Measurements from ENCODE around the gene STK24. TPM values are rescaled to one million over a fixed set of nuclear protein-coding genes. Genes with fewer than 3 reads are reported as not detected.

The STK24 gene
- polyA plus RNA-seq, 2 of the 4 experiments (the other 2 are of a cell fraction): 46.1 to 55.6 TPM

DNA sequence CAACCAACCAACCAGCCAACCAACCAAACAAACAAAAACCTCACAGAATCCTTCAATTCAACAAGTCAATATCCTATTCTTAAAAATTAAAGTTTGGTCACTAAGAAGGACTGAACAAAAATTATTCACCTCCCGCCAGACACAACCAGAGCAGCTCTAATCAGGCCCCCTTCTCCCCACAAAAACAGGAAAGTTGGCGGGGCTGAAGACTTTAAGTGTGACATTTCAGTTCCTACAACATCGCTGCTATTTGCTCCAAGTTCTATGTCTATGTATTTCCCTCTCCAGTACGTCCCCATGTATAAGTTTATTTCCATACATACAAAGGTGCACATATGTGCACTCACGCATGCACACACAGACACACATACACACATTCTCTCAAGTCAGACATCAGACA lies 32.8 kb upstream of the STK24 start:
- no peaks in the 10 kb centered on the region for H3K9me3 ChIP-seq
- no peaks in the 10 kb centered on the region for H3K4me1 ChIP-seq
- FAIRE-seq (no peak), DNase-seq (ENCODE audit: low read depth in 1 of 2, low spot score in 1 of 2) (no peak), ATAC-seq (no peak)
- 91% methylated on average over 5 of the region's 5 CpGs for WGBS (ENCODE audit: missing lambda C conversion rate)
- H3K4me3 ChIP-seq: no peak overlapping the region
- no peak overlapping the region for H3K4me2 ChIP-seq
- POLR2A ChIA-PET: no interaction called here
- TF ChIP-seq, protein P1, sequence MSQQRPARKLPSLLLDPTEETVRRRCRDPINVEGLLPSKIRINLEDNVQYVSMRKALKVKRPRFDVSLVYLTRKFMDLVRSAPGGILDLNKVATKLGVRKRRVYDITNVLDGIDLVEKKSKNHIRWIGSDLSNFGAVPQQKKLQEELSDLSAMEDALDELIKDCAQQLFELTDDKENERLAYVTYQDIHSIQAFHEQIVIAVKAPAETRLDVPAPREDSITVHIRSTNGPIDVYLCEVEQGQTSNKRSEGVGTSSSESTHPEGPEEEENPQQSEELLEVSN (IDR thresholded peaks at IDR 0.05; ENCODE audit: borderline replicate concordance, low read depth): no peak
- TF ChIP-seq KDM5A (IDR thresholded peaks at IDR 0.05) (no peak), ZSCAN20 (CRISPR knock-in tag; IDR thresholded peaks at IDR 0.05) (no peak), RCOR1 (IDR thresholded peaks at IDR 0.05; ENCODE audit: low read depth, low read length) (no peak), RNF2 (IDR thresholded peaks at IDR 0.05; ENCODE audit: borderline replicate concordance, low read depth) (no peak)
- TF ChIP-seq, protein P2, sequence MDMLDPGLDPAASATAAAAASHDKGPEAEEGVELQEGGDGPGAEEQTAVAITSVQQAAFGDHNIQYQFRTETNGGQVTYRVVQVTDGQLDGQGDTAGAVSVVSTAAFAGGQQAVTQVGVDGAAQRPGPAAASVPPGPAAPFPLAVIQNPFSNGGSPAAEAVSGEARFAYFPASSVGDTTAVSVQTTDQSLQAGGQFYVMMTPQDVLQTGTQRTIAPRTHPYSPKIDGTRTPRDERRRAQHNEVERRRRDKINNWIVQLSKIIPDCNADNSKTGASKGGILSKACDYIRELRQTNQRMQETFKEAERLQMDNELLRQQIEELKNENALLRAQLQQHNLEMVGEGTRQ (IDR thresholded peaks at IDR 0.05): no peak
- TF ChIP-seq, protein P3, sequence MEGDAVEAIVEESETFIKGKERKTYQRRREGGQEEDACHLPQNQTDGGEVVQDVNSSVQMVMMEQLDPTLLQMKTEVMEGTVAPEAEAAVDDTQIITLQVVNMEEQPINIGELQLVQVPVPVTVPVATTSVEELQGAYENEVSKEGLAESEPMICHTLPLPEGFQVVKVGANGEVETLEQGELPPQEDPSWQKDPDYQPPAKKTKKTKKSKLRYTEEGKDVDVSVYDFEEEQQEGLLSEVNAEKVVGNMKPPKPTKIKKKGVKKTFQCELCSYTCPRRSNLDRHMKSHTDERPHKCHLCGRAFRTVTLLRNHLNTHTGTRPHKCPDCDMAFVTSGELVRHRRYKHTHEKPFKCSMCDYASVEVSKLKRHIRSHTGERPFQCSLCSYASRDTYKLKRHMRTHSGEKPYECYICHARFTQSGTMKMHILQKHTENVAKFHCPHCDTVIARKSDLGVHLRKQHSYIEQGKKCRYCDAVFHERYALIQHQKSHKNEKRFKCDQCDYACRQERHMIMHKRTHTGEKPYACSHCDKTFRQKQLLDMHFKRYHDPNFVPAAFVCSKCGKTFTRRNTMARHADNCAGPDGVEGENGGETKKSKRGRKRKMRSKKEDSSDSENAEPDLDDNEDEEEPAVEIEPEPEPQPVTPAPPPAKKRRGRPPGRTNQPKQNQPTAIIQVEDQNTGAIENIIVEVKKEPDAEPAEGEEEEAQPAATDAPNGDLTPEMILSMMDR (IDR thresholded peaks at IDR 0.05): no peak
- TF ChIP-seq, protein P4, sequence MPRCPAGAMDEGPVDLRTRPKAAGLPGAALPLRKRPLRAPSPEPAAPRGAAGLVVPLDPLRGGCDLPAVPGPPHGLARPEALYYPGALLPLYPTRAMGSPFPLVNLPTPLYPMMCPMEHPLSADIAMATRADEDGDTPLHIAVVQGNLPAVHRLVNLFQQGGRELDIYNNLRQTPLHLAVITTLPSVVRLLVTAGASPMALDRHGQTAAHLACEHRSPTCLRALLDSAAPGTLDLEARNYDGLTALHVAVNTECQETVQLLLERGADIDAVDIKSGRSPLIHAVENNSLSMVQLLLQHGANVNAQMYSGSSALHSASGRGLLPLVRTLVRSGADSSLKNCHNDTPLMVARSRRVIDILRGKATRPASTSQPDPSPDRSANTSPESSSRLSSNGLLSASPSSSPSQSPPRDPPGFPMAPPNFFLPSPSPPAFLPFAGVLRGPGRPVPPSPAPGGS (IDR thresholded peaks at IDR 0.05): no peak
- CTCF ChIA-PET: no interaction called here
- no peak overlapping the region for H3K27ac ChIP-seq

DNA sequence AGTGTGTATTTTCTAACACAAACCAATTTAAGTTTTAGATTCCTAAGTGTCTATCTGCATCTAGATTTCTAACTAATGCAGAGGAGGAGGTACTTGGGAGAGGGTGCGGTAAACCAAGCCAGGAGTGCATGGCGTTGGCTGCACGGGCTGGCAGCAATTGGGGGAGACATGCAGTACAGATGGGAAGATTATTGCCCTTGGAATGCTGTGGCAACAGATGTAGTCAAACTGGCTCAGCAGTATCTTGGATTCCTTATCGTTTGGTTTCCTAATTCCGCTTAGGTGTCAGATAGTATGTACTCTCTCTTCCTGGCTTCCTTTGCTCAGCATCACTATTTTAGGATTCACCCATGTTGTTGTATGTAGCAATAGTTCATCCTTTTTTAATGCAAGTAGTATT lies 29.4 kb upstream of the STK24 start:
- ATAC-seq (no peak), FAIRE-seq (no peak), DNase-seq (ENCODE audit: low read depth in 1 of 2, low spot score in 1 of 2) (no peak)
- ChIA-PET CTCF (no interaction called here), POLR2A (no interaction called here)
- TF ChIP-seq ZFP36 (IDR thresholded peaks at IDR 0.05; ENCODE audit: borderline replicate concordance, partially characterized antibody): no peak
- TF ChIP-seq, protein P5, sequence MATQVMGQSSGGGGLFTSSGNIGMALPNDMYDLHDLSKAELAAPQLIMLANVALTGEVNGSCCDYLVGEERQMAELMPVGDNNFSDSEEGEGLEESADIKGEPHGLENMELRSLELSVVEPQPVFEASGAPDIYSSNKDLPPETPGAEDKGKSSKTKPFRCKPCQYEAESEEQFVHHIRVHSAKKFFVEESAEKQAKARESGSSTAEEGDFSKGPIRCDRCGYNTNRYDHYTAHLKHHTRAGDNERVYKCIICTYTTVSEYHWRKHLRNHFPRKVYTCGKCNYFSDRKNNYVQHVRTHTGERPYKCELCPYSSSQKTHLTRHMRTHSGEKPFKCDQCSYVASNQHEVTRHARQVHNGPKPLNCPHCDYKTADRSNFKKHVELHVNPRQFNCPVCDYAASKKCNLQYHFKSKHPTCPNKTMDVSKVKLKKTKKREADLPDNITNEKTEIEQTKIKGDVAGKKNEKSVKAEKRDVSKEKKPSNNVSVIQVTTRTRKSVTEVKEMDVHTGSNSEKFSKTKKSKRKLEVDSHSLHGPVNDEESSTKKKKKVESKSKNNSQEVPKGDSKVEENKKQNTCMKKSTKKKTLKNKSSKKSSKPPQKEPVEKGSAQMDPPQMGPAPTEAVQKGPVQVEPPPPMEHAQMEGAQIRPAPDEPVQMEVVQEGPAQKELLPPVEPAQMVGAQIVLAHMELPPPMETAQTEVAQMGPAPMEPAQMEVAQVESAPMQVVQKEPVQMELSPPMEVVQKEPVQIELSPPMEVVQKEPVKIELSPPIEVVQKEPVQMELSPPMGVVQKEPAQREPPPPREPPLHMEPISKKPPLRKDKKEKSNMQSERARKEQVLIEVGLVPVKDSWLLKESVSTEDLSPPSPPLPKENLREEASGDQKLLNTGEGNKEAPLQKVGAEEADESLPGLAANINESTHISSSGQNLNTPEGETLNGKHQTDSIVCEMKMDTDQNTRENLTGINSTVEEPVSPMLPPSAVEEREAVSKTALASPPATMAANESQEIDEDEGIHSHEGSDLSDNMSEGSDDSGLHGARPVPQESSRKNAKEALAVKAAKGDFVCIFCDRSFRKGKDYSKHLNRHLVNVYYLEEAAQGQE (IDR thresholded peaks at IDR 0.05): no peak
- no peak for TF ChIP-seq SMC3 (IDR thresholded peaks at IDR 0.05)
- TF ChIP-seq RARB (CRISPR knock-in tag; IDR thresholded peaks at IDR 0.05): no peak
- no peak for TF ChIP-seq TP53 (CRISPR knock-in tag; IDR thresholded peaks at IDR 0.05)
- no peak for TF ChIP-seq FOSL2 (IDR thresholded peaks at IDR 0.05)
- no peak for TF ChIP-seq FOSL2 (CRISPR knock-in tag; IDR thresholded peaks at IDR 0.05)
- no peak for TF ChIP-seq CHD2 (IDR thresholded peaks at IDR 0.05; ENCODE audit: low read length, partially characterized antibody)
- TF ChIP-seq, protein P3 (IDR thresholded peaks at IDR 0.05): no peak
- no peak for TF ChIP-seq CBX2 (IDR thresholded peaks at IDR 0.05; ENCODE audit: borderline replicate concordance, low read depth)
- TF ChIP-seq RNF2 (IDR thresholded peaks at IDR 0.05; ENCODE audit: borderline replicate concordance, low read depth): no peak
- TF ChIP-seq, protein P1 (IDR thresholded peaks at IDR 0.05; ENCODE audit: borderline replicate concordance, low read depth): no peak
- no peak for TF ChIP-seq ZSCAN20 (CRISPR knock-in tag; IDR thresholded peaks at IDR 0.05)
- TF ChIP-seq POLR2A (IDR thresholded peaks at IDR 0.05; ENCODE audit: low read length): no peak
- TF ChIP-seq CHD4 (IDR thresholded peaks at IDR 0.05; ENCODE audit: borderline replicate concordance): no peak
- TF ChIP-seq RCOR1 (IDR thresholded peaks at IDR 0.05; ENCODE audit: low read depth, low read length): no peak
- TF ChIP-seq PHF8 (IDR thresholded peaks at IDR 0.05; ENCODE audit: borderline replicate concordance, low read depth): no peak
- no peak for TF ChIP-seq ZC3H11A (IDR thresholded peaks at IDR 0.05)
- Histone ChIP-seq H3K9me3 (no peaks in the 10 kb centered on the region), H3K27ac (no peak overlapping the region), H3K4me3 (no peak overlapping the region), H3K4me1 (no peaks in the 10 kb centered on the region), H3K4me2 (no peak overlapping the region)
- 35% methylated on average over 5 of the region's 5 CpGs for WGBS (ENCODE audit: missing lambda C conversion rate)

Data from A549 (cell line).